Peyer's patch (tissue), 4 donors: ENCODE measurements around the gene YIPF3. TPM values are rescaled to one million over a fixed set of nuclear protein-coding genes. Genes with fewer than 3 reads are reported as not detected.

Experiments used
- DNase-seq, 3 donors: peaks; one replicate each; pipeline ENCODE4 v3.0.0-alpha.2; 2017 to 2019
- H3K27ac ChIP-seq, 4 donors: fragments of 200-600 bp; sonication (generic); one replicate each; pipeline ENCODE4 v1.5.1; 2016 to 2019
- H3K27me3 ChIP-seq, 2 donors: fragments of 200-600 bp; sonication (generic); one replicate each; pipeline ENCODE4 v1.5.1; 2019
- H3K36me3 ChIP-seq, 3 donors: fragments of 200-600 bp; sonication (generic); one replicate each; pipeline ENCODE4 v1.5.1; 2016 to 2019
- H3K4me1 ChIP-seq, 4 donors: fragments of 200-600 bp; sonication (generic); one replicate each; pipeline ENCODE4 v1.5.1; 2016 to 2019
- H3K4me3 ChIP-seq, 4 donors: fragments of 200-600 bp; sonication (generic); 1 replicate in 3 of 4; 2 replicates in 1 of 4; pipeline ENCODE4 v1.5.1; 2016 to 2019; ENCODE audit warnings: mild to moderate bottlenecking in 1 of 4
- H3K9me3 ChIP-seq, 4 donors: fragments of 200-600 bp; sonication (generic); one replicate each; pipeline ENCODE4 v1.5.1; 2016 to 2019; ENCODE audit warnings: mild to moderate bottlenecking in 1 of 4
- POLR2A ChIP-seq, 2 donors: fragments of 450-650 bp; IDR thresholded peaks; one replicate each; pipeline ENCODE4 v1.5.1; 2017; ENCODE audit warnings: antibody characterized with exemption in 2 of 2, mild to moderate bottlenecking in 2 of 2, moderate library complexity in 2 of 2
- small RNA-seq, 2 donors: library from RNA; depleted of rRNA; stranded (forward); fragments of <200 nt; gene quantifications; one replicate each; pipeline ENCODE3, GENCODE V24; 2016
- total RNA-seq, 4 donors: library from RNA; depleted of rRNA; stranded (reverse); fragments of >200 nt; gene quantifications; one replicate each; pipeline ENCODE4 v1.1.0, GENCODE V29; 2016
- TF ChIP-seq, protein P1 (sequence below), 6 experiments: fragments of 450-650 bp in 4 of 6; fragments of 200-600 bp in 2 of 6; sonication (generic) in 1 of 6; IDR thresholded peaks; one replicate each; pipeline ENCODE4 v1.5.1; 2017 to 2019; ENCODE audit warnings: antibody characterized with exemption in 6 of 6, mild to moderate bottlenecking in 3 of 6, moderate library complexity in 1 of 6

Gene YIPF3
- total RNA-seq, 4 donors from 2014 or later = 78.3 to 165 (median 108) TPM

- H3K4me1 ChIP-seq = no peaks in the 10 kb centered on the region
- H3K27me3 ChIP-seq = no peaks in the 10 kb centered on the region
- H3K36me3 ChIP-seq = no peaks in the 10 kb centered on the region
- no peak overlapping the region for H3K27ac ChIP-seq
- DNase-seq = no peak
- H3K9me3 ChIP-seq = no peaks in the 10 kb centered on the region
- TF ChIP-seq, protein P1, sequence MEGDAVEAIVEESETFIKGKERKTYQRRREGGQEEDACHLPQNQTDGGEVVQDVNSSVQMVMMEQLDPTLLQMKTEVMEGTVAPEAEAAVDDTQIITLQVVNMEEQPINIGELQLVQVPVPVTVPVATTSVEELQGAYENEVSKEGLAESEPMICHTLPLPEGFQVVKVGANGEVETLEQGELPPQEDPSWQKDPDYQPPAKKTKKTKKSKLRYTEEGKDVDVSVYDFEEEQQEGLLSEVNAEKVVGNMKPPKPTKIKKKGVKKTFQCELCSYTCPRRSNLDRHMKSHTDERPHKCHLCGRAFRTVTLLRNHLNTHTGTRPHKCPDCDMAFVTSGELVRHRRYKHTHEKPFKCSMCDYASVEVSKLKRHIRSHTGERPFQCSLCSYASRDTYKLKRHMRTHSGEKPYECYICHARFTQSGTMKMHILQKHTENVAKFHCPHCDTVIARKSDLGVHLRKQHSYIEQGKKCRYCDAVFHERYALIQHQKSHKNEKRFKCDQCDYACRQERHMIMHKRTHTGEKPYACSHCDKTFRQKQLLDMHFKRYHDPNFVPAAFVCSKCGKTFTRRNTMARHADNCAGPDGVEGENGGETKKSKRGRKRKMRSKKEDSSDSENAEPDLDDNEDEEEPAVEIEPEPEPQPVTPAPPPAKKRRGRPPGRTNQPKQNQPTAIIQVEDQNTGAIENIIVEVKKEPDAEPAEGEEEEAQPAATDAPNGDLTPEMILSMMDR (IDR thresholded peaks at IDR 0.05) = no peak
- TF ChIP-seq POLR2A (IDR thresholded peaks at IDR 0.05) = no peak
- H3K4me3 ChIP-seq = no peak overlapping the region
Observed at GRCh38 chr6:43464337-43464736, 52.4 kb downstream of the YIPF3 start.

GRCh38 chr6:43461936-43462335 lies 54.8 kb downstream of the YIPF3 start:
- H3K4me1 ChIP-seq = no peaks in the 10 kb centered on the region
- no peak overlapping the region for H3K27ac ChIP-seq
- H3K27me3 ChIP-seq = no peaks in the 10 kb centered on the region
- no peak for DNase-seq
- no peak for TF ChIP-seq POLR2A (IDR thresholded peaks at IDR 0.05)
- TF ChIP-seq, protein P1 (IDR thresholded peaks at IDR 0.05) = no peak
- no peak overlapping the region for H3K4me3 ChIP-seq
- no peaks in the 10 kb centered on the region for H3K9me3 ChIP-seq
- H3K36me3 ChIP-seq = no peaks in the 10 kb centered on the region

Small RNA genes lying within 50 kb of the gene (small RNA-seq; reads per million reads assigned to genes)
- gene RF00426 (0 reads per million in 2 donors), gene RNU6-1113P (0 reads per million in 2 donors)

Other genes starting within 250 kb of the YIPF3 start
- gene SLC22A7, start 218.7 kb downstream of the YIPF3 start, total RNA-seq = under 1 TPM in 1 of 4 donors, not detected in 3; 0.80 TPM
- 1 to 10 TPM in 1 of 4 donors, not detected in 3; 6.8 TPM for gene CRIP3, start 208.1 kb downstream of the YIPF3 start, total RNA-seq
- gene ZNF318, start 147.3 kb downstream of the YIPF3 start, total RNA-seq = 10 to 100 TPM; 16.6 to 42.9 (median 24.5) TPM
- 10 to 100 TPM; 30.3 to 75.2 (median 48.2) TPM for gene ABCC10, start 89.4 kb downstream of the YIPF3 start, total RNA-seq
- not detected for gene DLK2, start 61.4 kb downstream of the YIPF3 start, total RNA-seq
- gene TJAP1, start 39.4 kb downstream of the YIPF3 start, total RNA-seq = 10 to 100 TPM; 21.4 to 58.6 (median 45.7) TPM
- gene LRRC73, start 6.6 kb downstream of the YIPF3 start, total RNA-seq = 1 to 10 TPM in 1 of 4 donors, not detected in 3; 3.3 TPM
- 10 to 100 TPM in 3 of 4 donors, 1 to 10 TPM in 1; 8.6 to 29.7 (median 16.5) TPM for gene POLR1C, start 163 bp upstream of the YIPF3 start, total RNA-seq
- 10 to 100 TPM; 17.3 to 55.3 (median 27.8) TPM for gene XPO5, start 59.1 kb upstream of the YIPF3 start, total RNA-seq
- gene POLH, start 59.3 kb upstream of the YIPF3 start, total RNA-seq = 10 to 100 TPM in 2 of 4 donors, 1 to 10 TPM in 2; 7.1 to 12.6 (median 10.2) TPM
- 100 to 1,000 TPM in 1 of 4 donors, 10 to 100 TPM in 3; 73.4 to 118 (median 88.4) TPM for gene GTPBP2, start 112.3 kb upstream of the YIPF3 start, total RNA-seq
- gene MAD2L1BP, start 118.9 kb upstream of the YIPF3 start, total RNA-seq = 10 to 100 TPM; 32.2 to 72.0 (median 58.0) TPM
- 1 to 10 TPM in 1 of 4 donors, not detected in 3; 1.7 TPM for gene RSPH9, start 128.1 kb upstream of the YIPF3 start, total RNA-seq
- gene MRPS18A, start 170.9 kb upstream of the YIPF3 start, total RNA-seq = 10 to 100 TPM; 41.1 to 64.4 (median 52.4) TPM